NCI-H748 (cell line): ENCODE data around the gene PSMB2.
A peak's percentile ranks its signal among the peaks of the same experiment; 100 is the strongest.
"Not testable (repeated sequence)": the region's sequence is repeated elsewhere in the genome, so short reads cannot be mapped to it uniquely, and the experiment has no call there.

Experiments
- DNase-seq: peaks from one replicate; lab custom pipeline; 2025; ENCODE audit not compliant: unreplicated experiment; lab: John Stamatoyannopoulos, UW

Gene PSMB2

DNA sequence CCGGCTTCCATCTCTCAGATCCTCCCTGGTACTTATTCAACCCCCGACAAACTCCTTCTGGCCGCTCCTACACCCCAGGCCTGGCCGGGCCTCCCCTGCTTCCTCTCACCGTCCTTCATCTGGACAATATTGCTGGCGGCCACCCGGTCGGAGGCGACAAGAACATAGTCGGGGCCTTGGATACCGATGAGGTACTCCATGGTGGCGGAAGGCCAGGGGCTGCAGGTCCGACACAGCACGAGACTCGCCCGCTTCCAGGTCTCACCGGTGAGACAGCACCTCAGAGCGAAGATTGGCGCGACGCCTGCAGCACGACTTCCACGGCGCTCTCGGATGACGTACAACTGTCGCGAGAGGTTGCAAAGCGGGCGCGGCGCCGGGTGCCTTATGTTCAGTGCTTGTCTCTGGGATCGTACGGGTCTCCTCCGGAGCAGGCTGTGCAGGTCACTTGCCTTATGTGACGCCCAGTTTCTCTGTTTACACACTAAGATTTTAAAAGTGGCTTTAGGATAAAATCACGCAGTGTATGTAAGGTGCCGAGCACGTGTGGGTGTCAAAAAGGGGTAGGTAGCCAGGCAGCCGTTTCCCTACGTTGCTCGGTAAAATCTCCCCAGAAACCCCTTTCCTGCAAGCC, at the start of gene PSMB2:
Gene PSMB2, minus strand, starts transcription at position 294 of the 634 bp plus-strand sequence. Its CDS starts 94 bp downstream, at position 200.
- DNase-seq, result peak; percentile 94

GRCh38 chr1:35691080-35691479, 49.8 kb upstream of the PSMB2 start:
- peak; percentile 52 for DNase-seq

GRCh38 chr1:35690103-35690502, 48.8 kb upstream of the PSMB2 start:
- DNase-seq, result not testable (repeated sequence)

DNA sequence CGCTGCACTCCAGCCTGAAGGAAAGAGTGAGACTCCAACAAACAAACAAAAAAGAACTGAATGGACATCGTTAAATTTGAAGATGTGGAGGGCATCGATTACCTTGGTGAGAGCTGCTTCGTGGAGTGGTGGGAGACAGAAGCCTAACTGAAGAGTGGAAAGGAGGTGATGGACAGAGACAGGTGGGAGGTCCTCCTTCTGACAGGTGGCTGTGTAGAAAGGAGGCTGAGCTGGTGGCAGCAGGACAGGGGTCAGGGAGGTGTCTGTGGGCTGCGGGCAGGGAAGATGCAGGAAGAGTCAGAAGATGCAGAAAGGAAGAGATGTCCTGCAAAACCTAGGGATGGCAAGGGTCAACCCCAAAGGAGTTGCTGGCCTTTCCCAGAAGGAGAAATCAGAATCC, 46.8 kb upstream of the PSMB2 start:
- no peak for DNase-seq

DNA sequence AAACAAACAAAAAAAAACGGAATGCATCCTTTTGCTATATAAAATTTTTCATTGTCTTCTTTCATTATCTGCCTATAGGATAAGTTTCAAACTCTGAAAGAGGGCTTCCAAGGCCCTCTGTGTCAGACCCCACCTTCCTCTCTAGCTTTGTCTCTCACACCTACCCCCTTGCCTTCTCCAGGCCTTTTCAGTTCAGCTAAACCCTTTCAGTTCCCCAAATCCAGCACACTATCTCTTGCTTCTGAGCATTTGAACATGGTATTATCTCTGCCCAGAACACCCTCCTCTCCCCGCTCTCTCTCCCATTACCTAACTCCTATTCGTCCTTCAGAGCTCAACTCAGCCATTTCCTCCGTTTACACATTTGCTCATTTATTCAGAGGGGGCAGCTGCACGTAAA, 41.7 kb upstream of the PSMB2 start:
- DNase-seq, result no peak

DNA sequence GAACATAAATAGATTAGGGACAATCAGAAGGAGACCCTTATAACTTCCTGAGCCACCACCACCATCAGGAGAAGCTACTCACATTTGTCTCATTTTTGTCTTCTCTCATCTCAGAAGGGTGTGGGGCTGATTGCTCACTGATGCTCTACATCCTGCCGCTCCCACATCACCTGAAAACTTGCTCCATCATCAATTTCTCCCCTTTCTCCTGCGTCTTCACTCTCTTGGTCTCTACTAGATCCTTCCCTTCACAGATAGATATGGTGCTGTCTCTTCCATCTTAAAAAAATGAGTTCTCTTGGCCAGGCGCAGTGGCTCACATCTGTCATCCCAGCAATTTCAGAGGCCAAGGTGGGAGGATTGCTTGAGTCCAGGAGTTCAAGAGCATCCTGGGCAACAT, 38.9 kb upstream of the PSMB2 start:
- DNase-seq, result no peak

DNA sequence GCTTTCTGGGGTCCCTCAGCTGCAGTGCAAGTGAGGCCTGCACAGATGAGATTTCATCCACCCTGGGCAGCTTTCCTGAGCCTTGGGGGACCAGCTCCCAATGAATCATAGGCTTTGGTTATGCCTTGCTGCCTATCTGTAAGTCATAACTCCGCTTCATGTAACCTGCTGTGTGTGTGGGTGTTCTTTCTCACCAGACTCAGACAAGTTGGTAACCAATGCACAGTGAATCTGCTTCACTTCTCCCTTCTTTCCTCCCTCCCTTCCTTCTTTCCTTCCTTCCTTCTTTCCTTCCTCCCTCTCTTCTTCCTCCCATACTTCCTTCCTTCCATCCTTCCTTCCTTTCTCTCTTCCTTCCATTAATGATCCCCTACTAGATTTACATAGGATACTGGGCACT, 34.4 kb upstream of the PSMB2 start:
- no peak for DNase-seq

GRCh38 chr1:35674111-35674510, 32.8 kb upstream of the PSMB2 start:
- DNase-seq, result no peak

- no peak for DNase-seq
Observed at GRCh38 chr1:35672116-35672515, 30.8 kb upstream of the PSMB2 start.

DNA sequence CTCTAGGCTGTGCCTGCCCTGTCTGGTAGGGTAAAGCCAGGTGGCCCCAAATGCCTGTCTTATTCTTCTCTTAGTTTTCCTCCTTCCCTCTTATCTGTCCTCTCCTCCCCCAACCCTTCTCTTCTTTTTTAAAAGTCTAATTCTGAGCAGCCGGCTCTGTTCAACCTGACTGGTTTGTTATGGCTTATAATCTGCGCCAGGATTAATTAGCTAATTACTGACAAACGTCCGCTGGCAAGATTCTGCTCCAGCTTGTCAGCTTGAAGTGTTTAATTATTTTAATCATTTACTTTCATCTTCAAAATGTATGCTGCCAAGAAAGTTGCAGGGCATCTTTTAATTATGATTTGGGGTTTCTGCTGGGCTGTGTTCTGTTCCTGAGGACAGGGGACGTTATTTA, 27.2 kb upstream of the PSMB2 start:
- DNase-seq, result no peak

- no peak for DNase-seq
Observed at GRCh38 chr1:35666916-35667315, 25.6 kb upstream of the PSMB2 start.

GRCh38 chr1:35666216-35666615, 24.9 kb upstream of the PSMB2 start:
- DNase-seq, result no peak

DNA sequence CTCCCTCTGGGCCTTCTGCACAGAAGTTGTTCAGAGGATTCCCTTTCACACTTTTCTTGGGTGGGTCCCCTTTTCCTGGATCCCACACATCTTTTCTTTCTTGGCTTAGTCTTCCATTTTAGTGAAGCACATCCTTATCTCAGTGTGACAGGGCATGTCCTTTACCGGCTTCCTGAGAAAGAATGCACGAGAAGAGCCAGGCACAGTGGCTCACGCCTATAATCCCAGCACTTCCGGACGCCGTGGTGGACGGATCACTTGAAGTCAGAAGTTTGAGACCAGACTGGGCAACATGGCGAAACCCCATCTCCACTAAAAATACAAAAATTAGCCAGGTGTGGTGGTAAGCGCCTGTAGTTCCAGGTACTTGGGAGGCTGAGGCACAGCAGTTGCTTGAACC, 22.1 kb upstream of the PSMB2 start:
- no peak for DNase-seq

GRCh38 chr1:35661474-35661795, 20.1 kb upstream of the PSMB2 start:
- no peak for DNase-seq

GRCh38 chr1:35660581-35661473, 19.5 kb upstream of the PSMB2 start:
- DNase-seq, result no peak

GRCh38 chr1:35659589-35659988, 18.3 kb upstream of the PSMB2 start:
- DNase-seq, result no peak

DNA sequence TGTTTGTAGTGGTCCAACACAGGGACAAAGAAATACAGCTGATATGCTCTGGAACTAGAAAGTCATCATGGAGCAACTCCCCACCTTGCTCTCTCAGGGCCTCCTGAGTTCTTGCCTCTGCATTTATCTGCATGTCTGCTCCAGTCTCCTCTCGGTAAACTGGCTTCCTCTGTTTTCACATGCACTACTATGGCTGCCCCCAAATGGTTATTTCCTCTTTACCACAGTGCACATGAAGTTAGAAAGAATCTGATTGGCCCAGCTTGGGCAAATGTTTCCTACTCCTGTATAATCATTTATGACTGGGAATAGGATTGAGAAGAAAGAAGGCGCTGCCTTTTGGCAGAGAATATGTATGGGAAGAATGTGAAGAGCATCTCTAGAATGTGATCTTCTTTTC, 16.5 kb upstream of the PSMB2 start:
- DNase-seq, result no peak

- DNase-seq, result no peak
Observed at GRCh38 chr1:35656863-35657232, 15.5 kb upstream of the PSMB2 start.

DNA sequence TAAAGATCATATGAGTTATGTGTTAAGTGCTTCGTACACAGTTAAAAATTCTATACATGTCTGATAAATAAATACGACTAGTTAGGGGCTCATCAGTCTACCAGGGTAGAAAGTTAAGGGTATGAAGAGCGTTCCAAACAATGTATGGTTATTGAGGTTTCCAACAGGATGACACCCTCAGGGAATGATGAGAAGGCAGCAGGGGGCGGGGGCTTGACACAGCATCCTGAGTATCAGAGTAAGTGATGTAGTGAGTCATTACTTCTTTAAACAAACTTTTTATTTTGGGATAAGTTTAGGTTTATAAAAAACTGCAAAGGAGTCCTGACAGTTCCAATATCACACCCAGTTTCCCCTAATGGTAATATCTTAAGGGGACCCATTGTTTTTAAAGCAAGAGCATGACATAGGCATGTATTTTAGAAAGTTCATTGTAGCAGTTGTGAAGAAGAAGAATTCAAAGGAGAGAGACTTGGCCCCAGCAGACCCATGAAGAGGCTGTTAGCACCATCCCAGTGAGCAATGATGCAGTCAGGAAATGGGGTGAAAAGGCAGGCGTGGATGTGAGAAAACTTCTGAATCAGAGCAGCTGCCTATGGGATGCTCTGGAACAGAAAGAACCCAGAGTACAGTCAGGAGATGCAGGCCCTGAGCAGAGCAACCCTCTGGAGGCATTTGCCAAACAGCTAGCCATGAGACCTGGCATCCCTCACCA, 15.0 kb upstream of the PSMB2 start:
- DNase-seq, result no peak

- no peak for DNase-seq
Observed at GRCh38 chr1:35655196-35655595, 13.9 kb upstream of the PSMB2 start.

- DNase-seq, result no peak
Observed at GRCh38 chr1:35650416-35650815, 9.1 kb upstream of the PSMB2 start.

- no peak for DNase-seq
Observed at GRCh38 chr1:35646043-35646442, 4.7 kb upstream of the PSMB2 start.
